Parathyroid adenoma (tissue), 2 donors: ENCODE data around the gene RPL26.
"Not testable (repeated sequence)": the region's sequence is repeated elsewhere in the genome, so short reads cannot be mapped to it uniquely, and the experiment has no call there.

Experiments used
- H2AFZ ChIP-seq: fragments of 300-600 bp; sonication (generic); one replicate; pipeline ENCODE4 v1.7.0; 2017; ENCODE audit warnings: antibody characterized with exemption, mild to moderate bottlenecking
- H3K27ac ChIP-seq: fragments of 300-600 bp; sonication (generic); one replicate; pipeline ENCODE4 v1.7.0; 2017
- H3K27me3 ChIP-seq: fragments of 300-600 bp; sonication (generic); one replicate; pipeline ENCODE4 v1.7.0; 2017; ENCODE audit warnings: low read length; ENCODE audit not compliant: control insufficient read depth, insufficient read depth
- H3K36me3 ChIP-seq: fragments of 300-600 bp; sonication (generic); one replicate; pipeline ENCODE4 v1.7.0; 2017; ENCODE audit warnings: low read length; ENCODE audit not compliant: control insufficient read depth, insufficient read depth
- H3K4me1 ChIP-seq: fragments of 300-600 bp; sonication (generic); one replicate; pipeline ENCODE4 v1.7.0; 2017; ENCODE audit warnings: control low read depth
- H3K4me2 ChIP-seq: fragments of 300-600 bp; sonication (generic); one replicate; pipeline ENCODE4 v1.7.0; 2017; ENCODE audit warnings: low read length
- H3K4me3 ChIP-seq: fragments of 300-600 bp; sonication (generic); one replicate; pipeline ENCODE4 v1.7.0; 2017; ENCODE audit warnings: low read depth, low read length
- H3K79me2 ChIP-seq: fragments of 300-600 bp; sonication (generic); one replicate; pipeline ENCODE4 v1.7.0; 2017; ENCODE audit warnings: control low read depth
- H3K9ac ChIP-seq: fragments of 300-600 bp; sonication (generic); one replicate; pipeline ENCODE4 v1.7.0; 2017; ENCODE audit warnings: mild to moderate bottlenecking
- H3K9me3 ChIP-seq: fragments of 300-600 bp; sonication (generic); one replicate; pipeline ENCODE4 v1.7.0; 2017; ENCODE audit warnings: low read length; ENCODE audit not compliant: control insufficient read depth
- CTCF ChIP-seq: fragments of 300-600 bp; sonication (generic); IDR thresholded peaks from one replicate; pipeline ENCODE4 v1.7.0; 2017; ENCODE audit warnings: antibody characterized with exemption, mild to moderate bottlenecking
- donor health status: primary hyperparathyroidism.

RPL26 gene

DNA sequence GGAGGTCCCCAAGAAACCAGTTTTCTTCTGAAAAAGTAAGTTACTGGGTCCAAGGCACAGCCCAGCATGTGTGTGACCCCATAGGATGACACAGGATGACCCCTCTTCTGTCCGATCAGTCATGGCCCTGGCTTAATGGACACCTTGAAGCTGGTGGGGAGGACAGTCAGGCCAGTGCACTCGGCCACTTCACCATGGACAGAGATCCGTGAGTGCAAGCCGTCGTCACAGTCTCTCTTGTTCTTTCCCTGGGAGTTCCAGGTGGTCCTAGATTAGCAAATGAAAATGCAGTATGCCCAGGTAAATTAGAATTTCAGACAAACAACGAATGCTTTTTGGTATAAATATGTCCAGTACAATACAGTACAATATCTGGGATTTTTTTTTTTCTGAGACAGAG lies 16.0 kb upstream of the RPL26 start:
- H3K27me3 ChIP-seq = no peaks in the 10 kb centered on the region

DNA sequence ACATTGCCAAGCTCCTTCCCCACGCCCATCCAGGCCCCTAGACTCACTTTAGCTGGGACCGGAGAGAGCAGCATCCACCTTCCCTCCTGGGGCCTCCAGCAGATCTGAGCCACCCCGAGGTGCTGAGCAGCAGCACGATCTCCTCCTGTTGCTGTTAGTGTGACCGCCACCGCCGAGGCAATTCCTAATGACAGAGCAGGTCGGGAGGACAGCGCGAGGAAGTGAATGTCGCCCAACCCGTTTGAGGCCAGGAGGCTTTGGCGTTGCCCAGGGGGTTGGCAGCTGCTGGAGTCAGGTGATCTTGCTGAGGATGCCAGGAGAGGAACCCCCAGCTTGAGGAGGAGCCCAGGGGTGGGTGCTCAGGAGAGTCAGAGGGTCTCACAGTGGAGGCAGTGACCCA lies 14.6 kb upstream of the RPL26 start, which contains the start of gene RNF222:
Gene RNF222, minus strand, starts transcription at position 192 of the 400 bp plus-strand sequence. CDS start 4,366 bp downstream, outside the sequence.
- Histone ChIP-seq H3K9me3 (no peaks in the 10 kb centered on the region), H3K27ac (no peak within 1 kb of the TSS), H2AFZ (no peak within 1 kb of the TSS), H3K4me1 (no peaks in the 10 kb centered on the region), H3K4me2 (no peak within 1 kb of the TSS), H3K4me3 (no peak within 1 kb of the TSS), H3K9ac (no peak within 1 kb of the TSS), H3K36me3 (no peaks in the 10 kb centered on the region), H3K79me2 (no peaks in the 10 kb centered on the region), H3K27me3 (no peaks in the 10 kb centered on the region)
- no peak for TF ChIP-seq CTCF

More for the DNA sequence above, 16.0 kb upstream of the RPL26 start:
- Histone ChIP-seq H3K9ac (no peak overlapping the region), H3K27ac (no peak overlapping the region), H2AFZ (no peak overlapping the region), H3K36me3 (no peaks in the 10 kb centered on the region), H3K4me1 (no peaks in the 10 kb centered on the region), H3K4me2 (no peak overlapping the region), H3K4me3 (no peak overlapping the region), H3K79me2 (no peaks in the 10 kb centered on the region), H3K9me3 (no peaks in the 10 kb centered on the region)
- no peak for TF ChIP-seq CTCF

DNA sequence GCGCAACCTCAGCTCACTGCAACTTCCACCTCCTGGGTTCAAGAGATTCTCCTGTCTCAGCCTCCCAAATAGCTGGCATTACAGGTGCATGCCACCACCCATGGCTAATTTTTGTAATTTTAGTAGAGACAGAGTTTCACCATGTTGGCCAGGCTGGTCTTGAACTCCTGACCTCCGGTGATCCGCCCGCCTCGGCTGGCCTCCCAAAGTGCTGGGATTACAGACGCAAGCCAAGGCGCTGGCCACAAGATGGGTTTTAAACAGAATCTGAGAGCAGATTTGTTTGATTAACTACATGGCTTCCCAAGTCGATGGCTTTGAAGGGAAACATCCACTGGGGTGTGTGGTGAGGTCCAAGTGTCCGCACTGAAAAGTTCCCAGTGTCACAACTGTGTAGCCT lies 11.5 kb upstream of the RPL26 start:
- not testable (repeated sequence) for H3K27me3 ChIP-seq, H3K4me3 ChIP-seq, H3K9ac ChIP-seq, H2AFZ ChIP-seq, H3K27ac ChIP-seq, H3K4me2 ChIP-seq, H3K4me1 ChIP-seq, H3K36me3 ChIP-seq, H3K9me3 ChIP-seq, H3K79me2 ChIP-seq

GRCh38 chr17:8393470-8394231 lies 10.7 kb upstream of the RPL26 start:
- no peak overlapping the region for H2AFZ ChIP-seq
- no peak for TF ChIP-seq CTCF
- no peak overlapping the region for H3K27ac ChIP-seq
- no peak overlapping the region for H3K4me3 ChIP-seq
- H3K36me3 ChIP-seq = no peaks in the 10 kb centered on the region
- no peaks in the 10 kb centered on the region for H3K79me2 ChIP-seq
- H3K4me2 ChIP-seq = no peak overlapping the region
- H3K27me3 ChIP-seq = no peaks in the 10 kb centered on the region
- no peaks in the 10 kb centered on the region for H3K4me1 ChIP-seq
- no peaks in the 10 kb centered on the region for H3K9me3 ChIP-seq
- H3K9ac ChIP-seq = no peak overlapping the region

GRCh38 chr17:8392674-8393469 lies 9.9 kb upstream of the RPL26 start:
- H3K27me3 ChIP-seq = no peaks in the 10 kb centered on the region

More at GRCh38 chr17:8392674-8393469, 9.9 kb upstream of the RPL26 start:
- Histone ChIP-seq H3K36me3 (no peaks in the 10 kb centered on the region), H3K4me2 (no peak overlapping the region), H3K9ac (no peak overlapping the region), H2AFZ (no peak overlapping the region), H3K27ac (no peak overlapping the region), H3K4me3 (no peak overlapping the region), H3K79me2 (no peaks in the 10 kb centered on the region), H3K9me3 (no peaks in the 10 kb centered on the region), H3K4me1 (no peaks in the 10 kb centered on the region)
- TF ChIP-seq CTCF = no peak
